Progenitor cell of endocrine pancreas (in vitro differentiated cells): ENCODE data around the gene CDH4. TPM values are rescaled to one million over a fixed set of nuclear protein-coding genes. Genes with fewer than 3 reads are reported as not detected.

Source experiments
- DNase-seq: peaks from one replicate; pipeline ENCODE4 v3.0.0; 2021; ENCODE audit warnings: low spot score; ENCODE audit not compliant: unreplicated experiment
- H3K27ac Mint-ChIP-seq: 2 replicates; pipeline ENCODE4 v1.8.0; 2021; ENCODE audit warnings: mild to moderate bottlenecking, moderate library complexity, mixed read lengths
- H3K27me3 Mint-ChIP-seq: 2 replicates; pipeline ENCODE4 v1.8.0; 2021; ENCODE audit warnings: mixed read lengths
- H3K36me3 Mint-ChIP-seq: 2 replicates; pipeline ENCODE4 v1.8.0; 2022; ENCODE audit warnings: mixed read lengths; ENCODE audit not compliant: insufficient read depth
- H3K4me1 Mint-ChIP-seq: 2 replicates; pipeline ENCODE4 v1.8.0; 2021; ENCODE audit warnings: low read depth, mixed read lengths
- H3K4me3 Mint-ChIP-seq: 2 replicates; pipeline ENCODE4 v1.8.0; 2021; ENCODE audit warnings: low read depth, mild to moderate bottlenecking, moderate library complexity, mixed read lengths
- H3K9me3 Mint-ChIP-seq: 2 replicates; pipeline ENCODE4 v1.8.0; 2021; ENCODE audit warnings: low read depth, mixed read lengths
- CTCF ChIP-seq: fragments of 200-600 bp; sonication (generic); IDR thresholded peaks from one replicate; pipeline ENCODE4 v1.5.0; 2021; ENCODE audit warnings: antibody characterized with exemption, mild to moderate bottlenecking; ENCODE audit not compliant: unreplicated experiment
- total RNA-seq: library from RNA; stranded (reverse); gene quantifications from 2 replicates; pipeline ENCODE4 v1.2.1, GENCODE V29; 2021

CDH4 gene
- total RNA-seq, 1 donor from 2014 or later, result 0.43 TPM

GRCh38 chr20:61966492-61967244 is 714.6 kb downstream of the CDH4 start:
- Mint-ChIP-seq H3K4me1 (no peaks in the 10 kb centered on the region), H3K9me3 (no peaks in the 10 kb centered on the region), H3K27me3 (no peaks in the 10 kb centered on the region), H3K4me3 (no peak overlapping the region), H3K36me3 (peaks cover 3% of the 10 kb centered on the region), H3K27ac (no peak overlapping the region)
- TF ChIP-seq CTCF, result no peak
- no peak for DNase-seq

GRCh38 chr20:61967300-61967699 is 715.2 kb downstream of the CDH4 start:
- Mint-ChIP-seq H3K4me1 (no peaks in the 10 kb centered on the region), H3K27me3 (no peaks in the 10 kb centered on the region), H3K4me3 (no peak overlapping the region), H3K36me3 (peaks cover 5% of the 10 kb centered on the region), H3K9me3 (no peaks in the 10 kb centered on the region), H3K27ac (no peak overlapping the region)
- no peak for TF ChIP-seq CTCF
- no peak for DNase-seq

GRCh38 chr20:61968036-61968810 is 716.2 kb downstream of the CDH4 start:
- no peak for DNase-seq
- H3K4me3 Mint-ChIP-seq, result no peak overlapping the region
- no peaks in the 10 kb centered on the region for H3K4me1 Mint-ChIP-seq
- no peaks in the 10 kb centered on the region for H3K9me3 Mint-ChIP-seq
- peak overlapping the region; percentile 49 for H3K27ac Mint-ChIP-seq
- peaks cover 15% of the 10 kb centered on the region for H3K36me3 Mint-ChIP-seq
- TF ChIP-seq CTCF, result no peak
- H3K27me3 Mint-ChIP-seq, result no peaks in the 10 kb centered on the region

- H3K36me3 Mint-ChIP-seq, result peaks cover 17% of the 10 kb centered on the region
- no peaks in the 10 kb centered on the region for H3K4me1 Mint-ChIP-seq
- no peaks in the 10 kb centered on the region for H3K27me3 Mint-ChIP-seq
- H3K4me3 Mint-ChIP-seq, result no peak overlapping the region
- H3K9me3 Mint-ChIP-seq, result no peaks in the 10 kb centered on the region
- TF ChIP-seq CTCF, result no peak
- DNase-seq, result no peak
- H3K27ac Mint-ChIP-seq, result no peak overlapping the region
These were observed 716.9 kb downstream of the CDH4 start for GRCh38 chr20:61968932-61969331.

- H3K4me1 Mint-ChIP-seq, result no peaks in the 10 kb centered on the region
- no peak for TF ChIP-seq CTCF
- H3K27me3 Mint-ChIP-seq, result no peaks in the 10 kb centered on the region
- H3K36me3 Mint-ChIP-seq, result peaks cover 19% of the 10 kb centered on the region
- no peak overlapping the region for H3K4me3 Mint-ChIP-seq
- no peak for DNase-seq
- H3K27ac Mint-ChIP-seq, result no peak overlapping the region
- no peaks in the 10 kb centered on the region for H3K9me3 Mint-ChIP-seq
These were observed 717.7 kb downstream of the CDH4 start for GRCh38 chr20:61969806-61970205.
